ENCODE measurements around the gene KRTAP4-12.

DNA sequence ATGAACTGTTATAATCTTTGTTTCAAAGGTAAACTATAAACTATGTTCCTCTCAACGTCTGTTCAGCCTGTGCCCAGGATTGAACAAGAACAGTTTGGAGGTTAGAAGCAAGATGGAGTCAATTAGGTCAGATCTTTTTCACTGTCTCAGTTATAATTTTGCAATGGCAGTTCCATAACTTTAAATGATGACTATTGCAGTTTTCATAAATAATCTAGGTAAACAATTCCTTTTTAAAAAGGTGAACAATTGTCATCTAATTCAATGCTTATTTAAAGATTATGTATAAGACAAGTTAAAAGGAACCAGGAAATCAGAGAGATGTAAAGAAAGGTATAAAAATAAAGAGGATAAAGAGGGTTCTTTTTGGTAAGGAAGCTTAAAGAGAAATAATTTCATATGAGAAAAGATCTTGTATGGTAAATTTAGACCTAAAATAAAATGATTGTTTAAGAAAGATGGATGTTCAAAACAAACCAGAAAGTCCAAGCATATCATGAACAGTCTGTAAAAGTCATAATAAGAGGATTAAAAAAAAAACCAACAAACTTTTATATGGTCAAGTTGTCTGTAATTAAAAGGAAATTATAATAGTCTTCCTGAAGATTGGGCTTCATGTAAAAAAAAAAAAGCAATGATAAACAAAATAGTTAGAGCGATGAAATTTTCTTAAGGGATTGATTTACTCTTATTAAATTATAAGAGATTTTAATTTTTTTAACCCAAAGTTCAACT lies 12.7 kb downstream of the KRTAP4-12 start:
- TF ChIP-seq EZH2 (IDR thresholded peaks at IDR 0.05; ENCODE audit: insufficient read depth, low read length), result no peak
- TF ChIP-seq, protein P1, sequence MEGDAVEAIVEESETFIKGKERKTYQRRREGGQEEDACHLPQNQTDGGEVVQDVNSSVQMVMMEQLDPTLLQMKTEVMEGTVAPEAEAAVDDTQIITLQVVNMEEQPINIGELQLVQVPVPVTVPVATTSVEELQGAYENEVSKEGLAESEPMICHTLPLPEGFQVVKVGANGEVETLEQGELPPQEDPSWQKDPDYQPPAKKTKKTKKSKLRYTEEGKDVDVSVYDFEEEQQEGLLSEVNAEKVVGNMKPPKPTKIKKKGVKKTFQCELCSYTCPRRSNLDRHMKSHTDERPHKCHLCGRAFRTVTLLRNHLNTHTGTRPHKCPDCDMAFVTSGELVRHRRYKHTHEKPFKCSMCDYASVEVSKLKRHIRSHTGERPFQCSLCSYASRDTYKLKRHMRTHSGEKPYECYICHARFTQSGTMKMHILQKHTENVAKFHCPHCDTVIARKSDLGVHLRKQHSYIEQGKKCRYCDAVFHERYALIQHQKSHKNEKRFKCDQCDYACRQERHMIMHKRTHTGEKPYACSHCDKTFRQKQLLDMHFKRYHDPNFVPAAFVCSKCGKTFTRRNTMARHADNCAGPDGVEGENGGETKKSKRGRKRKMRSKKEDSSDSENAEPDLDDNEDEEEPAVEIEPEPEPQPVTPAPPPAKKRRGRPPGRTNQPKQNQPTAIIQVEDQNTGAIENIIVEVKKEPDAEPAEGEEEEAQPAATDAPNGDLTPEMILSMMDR (IDR thresholded peaks at IDR 0.05; ENCODE audit: insufficient read depth, low read depth, low read length), result no peak

Data from astrocyte (in vitro differentiated cells and primary cell).